ENCODE measurements around the gene TFDP1. TPM values are rescaled to one million over a fixed set of nuclear protein-coding genes. Genes with fewer than 3 reads are reported as not detected.
"Not testable (repeated sequence)": the region's sequence is repeated elsewhere in the genome, so short reads cannot be mapped to it uniquely, and the experiment has no call there.

The TFDP1 gene
- total and polyA plus RNA-seq, 12 donors: 16.4 to 51.4 (median 37.5) TPM

GRCh38 chr13:113621046-113621445 lies 36.5 kb downstream of the TFDP1 start:
- intact Hi-C loops (cut with DNase I): no loop called here

GRCh38 chr13:113621498-113621897 lies 36.9 kb downstream of the TFDP1 start:
- intact Hi-C loops (cut with DNase I); H3K4me3 ChIP-seq; DNase-seq; H3K27me3 ChIP-seq; H3K27ac ChIP-seq; H3K9me3 ChIP-seq; ATAC-seq: not testable (repeated sequence)
- peak in 8 of 9 donors; percentile 10 to 48 (median 36) for TF ChIP-seq CTCF (IDR thresholded peaks at IDR 0.05)
- Histone ChIP-seq H3K4me1 (peaks cover 0 to 10% (median 0%) of the 10 kb centered on the region in 9 donors), H3K36me3 (peaks cover 0 to 19% (median 0%) of the 10 kb centered on the region in 9 donors)
- WGBS, 2 donors: 70 to 84% methylated on average over 13 of the region's 13 CpGs

More at GRCh38 chr13:113621046-113621445, 36.5 kb downstream of the TFDP1 start:
- TF ChIP-seq CTCF (IDR thresholded peaks at IDR 0.05): no peak
- H3K27me3 ChIP-seq: no peaks in the 10 kb centered on the region
- H3K4me3 ChIP-seq: no peak overlapping the region
- ATAC-seq (no peak), DNase-seq (no peak)
- H3K36me3 ChIP-seq: peaks cover 0 to 19% (median 0%) of the 10 kb centered on the region in 9 donors
- WGBS, 2 donors: 98 to 99% methylated on average over 15 of the region's 15 CpGs
- H3K4me1 ChIP-seq: peaks cover 0 to 13% (median 0%) of the 10 kb centered on the region in 9 donors
- no peaks in the 10 kb centered on the region for H3K9me3 ChIP-seq
- H3K27ac ChIP-seq: no peak overlapping the region

GRCh38 chr13:113621986-113622550 lies 37.5 kb downstream of the TFDP1 start:
- DNase-seq; H3K4me1 ChIP-seq; H3K9me3 ChIP-seq; H3K27me3 ChIP-seq; H3K4me3 ChIP-seq; intact Hi-C loops (cut with DNase I); H3K27ac ChIP-seq; ATAC-seq: not testable (repeated sequence)
- 94 to 95% methylated on average over 20 of the region's 20 CpGs for WGBS, 2 donors
- peaks cover 0 to 22% (median 0%) of the 10 kb centered on the region in 9 donors for H3K36me3 ChIP-seq

DNA sequence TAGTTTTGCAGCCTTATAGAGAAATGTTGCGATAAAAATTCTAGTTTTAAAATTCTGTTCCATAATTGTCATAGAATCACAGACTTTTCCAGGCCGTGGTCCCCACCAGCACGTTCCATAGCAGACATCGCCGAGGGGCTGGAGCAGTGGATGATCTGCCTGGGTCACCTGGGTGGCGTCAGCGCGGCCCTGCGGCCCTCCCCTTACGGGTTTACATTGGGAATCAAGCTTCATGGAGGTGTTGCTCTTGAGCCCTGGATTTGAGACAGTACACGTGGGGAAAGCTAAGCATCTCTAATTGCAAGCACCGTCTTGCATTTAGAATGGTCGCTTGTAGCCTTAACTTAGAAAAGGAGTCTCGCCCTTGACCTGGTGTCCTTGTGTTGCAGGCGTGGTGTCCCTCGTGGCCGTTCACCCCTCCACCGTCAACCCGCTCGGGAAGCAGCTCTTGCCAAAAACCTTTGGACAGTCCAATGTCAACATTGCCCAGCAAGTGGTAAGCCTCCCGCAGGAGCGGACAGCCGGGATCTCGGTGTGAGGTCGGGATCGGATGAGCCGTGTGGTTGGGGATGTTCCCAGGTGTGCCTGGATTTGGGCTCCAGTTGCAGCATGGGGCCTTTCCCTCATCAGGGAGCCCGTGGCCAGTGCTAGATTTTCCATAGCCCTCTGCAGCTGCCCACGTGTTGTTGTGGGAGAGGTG lies 38.4 kb downstream of the TFDP1 start:
- peak in 1 of 8 donors; percentile 18 for ATAC-seq
- Histone ChIP-seq H3K27me3 (no peaks in the 10 kb centered on the region), H3K36me3 (peaks cover 0 to 25% (median 0%) of the 10 kb centered on the region in 9 donors), H3K4me1 (no peaks in the 10 kb centered on the region), H3K9me3 (no peaks in the 10 kb centered on the region), H3K4me3 (no peak overlapping the region), H3K27ac (no peak overlapping the region)
- no peak for TF ChIP-seq CTCF (IDR thresholded peaks at IDR 0.05)
- intact Hi-C loops (cut with DNase I): no loop called here
- DNase-seq: no peak
- WGBS, 2 donors: 93% methylated on average over 29 of the region's 29 CpGs

All from heart right ventricle (tissue), 16 donors.